ENCODE measurements around the gene PNPLA7.
A peak's percentile ranks its signal among the peaks of the same experiment; 100 is the strongest.
"Not testable (repeated sequence)": the region's sequence is repeated elsewhere in the genome, so short reads cannot be mapped to it uniquely, and the experiment has no call there.

PNPLA7 gene

GRCh38 chr9:137547687-137548543, 2.3 kb downstream of the PNPLA7 start:
- DNase-seq, result peak in 3 of 10 donors; percentile 41 to 88 (median 76)
- intact Hi-C loops (cut with DNase I), result no loop called here

- intact Hi-C loops (cut with DNase I), result no loop called here
- DNase-seq, result peak in 1 of 10 donors; percentile 37
Observed at GRCh38 chr9:137545123-137545522, 5.1 kb downstream of the PNPLA7 start.

- peak in 1 of 10 donors; percentile 62 for DNase-seq
- intact Hi-C loops (cut with DNase I), result no loop called here
Observed at GRCh38 chr9:137544176-137544760, 5.9 kb downstream of the PNPLA7 start.

GRCh38 chr9:137543237-137543963, 6.8 kb downstream of the PNPLA7 start:
- DNase-seq, result peak in 2 of 10 donors; percentile 60 to 71
- intact Hi-C loops (cut with DNase I), result no loop called here

- intact Hi-C loops (cut with DNase I), result no loop called here
- DNase-seq, result peak in 1 of 10 donors; percentile 61
Observed at GRCh38 chr9:137542486-137542885, 7.7 kb downstream of the PNPLA7 start.

- intact Hi-C loops (cut with DNase I), result no loop called here
- DNase-seq, result peak in 1 of 10 donors; percentile 49
Observed at GRCh38 chr9:137540536-137540935, 9.7 kb downstream of the PNPLA7 start.

- intact Hi-C loops (cut with DNase I), result no loop called here
- DNase-seq, result peak in 1 of 10 donors; percentile 28
Observed at GRCh38 chr9:137538058-137538457, 12.1 kb downstream of the PNPLA7 start.

GRCh38 chr9:137536594-137537131, 13.5 kb downstream of the PNPLA7 start:
- intact Hi-C loops (cut with DNase I); DNase-seq: not testable (repeated sequence)

- DNase-seq, result no peak
- intact Hi-C loops (cut with DNase I), result no loop called here
Observed at GRCh38 chr9:137535120-137535428, 15.1 kb downstream of the PNPLA7 start.

- intact Hi-C loops (cut with DNase I), result no loop called here
- peak in 1 of 10 donors; percentile 57 for DNase-seq
Observed at GRCh38 chr9:137534256-137535119, 15.7 kb downstream of the PNPLA7 start.

- intact Hi-C loops (cut with DNase I), result not testable (repeated sequence)
- peak in 1 of 10 donors; percentile 23 for DNase-seq
Observed at GRCh38 chr9:137532891-137533468, 17.2 kb downstream of the PNPLA7 start.

- intact Hi-C loops (cut with DNase I), result no loop called here
- peak in 4 of 10 donors; percentile 46 to 88 (median 64) for DNase-seq
Observed at GRCh38 chr9:137531099-137531765, 19.0 kb downstream of the PNPLA7 start.

- intact Hi-C loops (cut with DNase I), result no loop called here
- peak in 1 of 10 donors; percentile 71 for DNase-seq
Observed at GRCh38 chr9:137530331-137530730, 19.9 kb downstream of the PNPLA7 start.

GRCh38 chr9:137524981-137525317, 25.3 kb downstream of the PNPLA7 start:
- peak in 2 of 10 donors; percentile 57 to 58 for DNase-seq
- intact Hi-C loops (cut with DNase I), result loop anchor here (10.0 kb wide), 2 partner anchors 100 to 230 kb away; partner anchors contain the start of genes EXD3 and NOXA1

GRCh38 chr9:137524161-137524980, 25.8 kb downstream of the PNPLA7 start:
- peak in 3 of 10 donors; percentile 68 to 78 (median 73) for DNase-seq
- intact Hi-C loops (cut with DNase I), result loop anchor here (10.0 kb wide), 2 partner anchors 100 to 230 kb away; partner anchors contain the start of genes EXD3 and NOXA1

GRCh38 chr9:137522746-137523455, 27.3 kb downstream of the PNPLA7 start:
- peak in 3 of 10 donors; percentile 57 to 68 (median 60) for DNase-seq
- intact Hi-C loops (cut with DNase I), result loop anchor here (10.0 kb wide), 2 partner anchors 98 to 228 kb away; partner anchors contain the start of genes EXD3 and NOXA1

GRCh38 chr9:137521405-137521985, 28.7 kb downstream of the PNPLA7 start:
- intact Hi-C loops (cut with DNase I), result loop anchor here (10.0 kb wide), 2 partner anchors 97 to 227 kb away; partner anchors contain the start of genes EXD3 and NOXA1
- DNase-seq, result peak in 3 of 10 donors; percentile 52 to 82 (median 80)

Data from posterior cingulate gyrus (tissue), 11 donors.